Omental fat pad (tissue), 4 donors: ENCODE measurements around the gene PHAX. TPM values are rescaled to one million over a fixed set of nuclear protein-coding genes. Genes with fewer than 3 reads are reported as not detected.
"Not testable (repeated sequence)": the region's sequence is repeated elsewhere in the genome, so short reads cannot be mapped to it uniquely, and the experiment has no call there.

ENCODE experiments used
- ATAC-seq: fragments of 150-250 bp; one replicate; pipeline ENCODE4 v1.9.1; 2016; ENCODE audit warnings: mild to moderate bottlenecking, moderate library complexity; ENCODE audit not compliant: low FRiP score
- DNase-seq: peaks from one replicate; pipeline ENCODE4 v3.0.0-alpha.2; 2019; ENCODE audit warnings: low spot score
- total RNA-seq, 4 donors: library from RNA; depleted of rRNA; stranded (reverse); fragments of >200 nt; gene quantifications; one replicate each; pipeline ENCODE4 v1.1.0, GENCODE V29; 2016
- TF ChIP-seq, protein P1 (sequence below), 3 donors: fragments of 450-650 bp; IDR thresholded peaks; one replicate each; pipeline ENCODE4 v1.5.1; 2016 to 2017; ENCODE audit warnings: antibody characterized with exemption in 3 of 3, mild to moderate bottlenecking in 3 of 3, moderate library complexity in 2 of 3

PHAX gene
- total RNA-seq, 4 donors from 2014 or later, result 29.7 to 50.4 (median 34.3) TPM

DNA sequence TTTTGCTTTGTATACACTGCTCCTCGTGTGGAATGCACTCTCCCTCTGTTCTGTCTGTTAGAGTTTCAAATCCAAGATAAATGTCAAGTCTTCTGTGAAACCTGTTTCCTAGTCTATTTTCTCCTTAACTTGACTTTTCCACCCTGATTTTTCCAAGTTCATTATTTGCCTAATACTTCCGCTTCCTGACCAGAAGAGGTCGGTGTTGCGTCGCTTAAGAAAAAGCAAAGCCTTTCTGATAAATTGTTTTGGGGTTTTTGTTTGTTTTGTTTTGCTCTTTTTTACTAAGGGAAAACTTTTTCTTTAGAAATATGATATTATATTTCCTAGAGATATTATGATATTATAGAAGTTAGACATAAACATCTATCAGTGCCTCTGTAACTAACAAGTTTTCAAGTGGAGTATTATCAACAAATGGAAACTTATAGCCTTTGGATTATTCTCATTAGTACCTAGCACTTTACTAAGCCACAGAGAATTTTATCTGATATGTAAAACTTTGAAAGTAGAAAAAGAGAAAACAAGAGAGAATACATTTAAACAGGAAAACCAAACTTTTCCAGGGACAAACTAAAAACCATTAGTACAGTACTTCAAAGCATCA lies 55.8 kb downstream of the PHAX start:
- ATAC-seq, result no peak
- DNase-seq, result no peak
- TF ChIP-seq, protein P1, sequence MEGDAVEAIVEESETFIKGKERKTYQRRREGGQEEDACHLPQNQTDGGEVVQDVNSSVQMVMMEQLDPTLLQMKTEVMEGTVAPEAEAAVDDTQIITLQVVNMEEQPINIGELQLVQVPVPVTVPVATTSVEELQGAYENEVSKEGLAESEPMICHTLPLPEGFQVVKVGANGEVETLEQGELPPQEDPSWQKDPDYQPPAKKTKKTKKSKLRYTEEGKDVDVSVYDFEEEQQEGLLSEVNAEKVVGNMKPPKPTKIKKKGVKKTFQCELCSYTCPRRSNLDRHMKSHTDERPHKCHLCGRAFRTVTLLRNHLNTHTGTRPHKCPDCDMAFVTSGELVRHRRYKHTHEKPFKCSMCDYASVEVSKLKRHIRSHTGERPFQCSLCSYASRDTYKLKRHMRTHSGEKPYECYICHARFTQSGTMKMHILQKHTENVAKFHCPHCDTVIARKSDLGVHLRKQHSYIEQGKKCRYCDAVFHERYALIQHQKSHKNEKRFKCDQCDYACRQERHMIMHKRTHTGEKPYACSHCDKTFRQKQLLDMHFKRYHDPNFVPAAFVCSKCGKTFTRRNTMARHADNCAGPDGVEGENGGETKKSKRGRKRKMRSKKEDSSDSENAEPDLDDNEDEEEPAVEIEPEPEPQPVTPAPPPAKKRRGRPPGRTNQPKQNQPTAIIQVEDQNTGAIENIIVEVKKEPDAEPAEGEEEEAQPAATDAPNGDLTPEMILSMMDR (IDR thresholded peaks at IDR 0.05), result no peak

DNA sequence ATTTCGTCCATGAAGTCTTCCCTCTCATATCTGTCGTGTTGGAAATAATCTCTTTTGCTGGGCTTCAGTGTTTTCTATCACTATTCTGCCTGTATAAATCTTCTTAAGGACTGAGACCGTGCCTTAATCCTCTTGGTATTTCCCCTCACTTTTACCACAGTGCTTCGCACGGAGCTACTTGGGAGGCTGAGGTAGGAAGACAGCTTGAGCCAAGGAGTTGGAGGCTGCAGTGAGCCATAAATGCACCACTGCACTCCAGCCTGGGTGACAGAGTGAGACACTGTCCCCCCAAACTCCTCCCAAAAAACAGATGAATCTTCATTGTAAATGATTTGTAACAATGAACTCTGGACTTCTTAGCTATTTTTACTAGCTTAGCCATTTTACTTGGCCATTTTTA lies 57.8 kb downstream of the PHAX start:
- ATAC-seq, result no peak
- TF ChIP-seq, protein P1 (IDR thresholded peaks at IDR 0.05), result no peak

DNA sequence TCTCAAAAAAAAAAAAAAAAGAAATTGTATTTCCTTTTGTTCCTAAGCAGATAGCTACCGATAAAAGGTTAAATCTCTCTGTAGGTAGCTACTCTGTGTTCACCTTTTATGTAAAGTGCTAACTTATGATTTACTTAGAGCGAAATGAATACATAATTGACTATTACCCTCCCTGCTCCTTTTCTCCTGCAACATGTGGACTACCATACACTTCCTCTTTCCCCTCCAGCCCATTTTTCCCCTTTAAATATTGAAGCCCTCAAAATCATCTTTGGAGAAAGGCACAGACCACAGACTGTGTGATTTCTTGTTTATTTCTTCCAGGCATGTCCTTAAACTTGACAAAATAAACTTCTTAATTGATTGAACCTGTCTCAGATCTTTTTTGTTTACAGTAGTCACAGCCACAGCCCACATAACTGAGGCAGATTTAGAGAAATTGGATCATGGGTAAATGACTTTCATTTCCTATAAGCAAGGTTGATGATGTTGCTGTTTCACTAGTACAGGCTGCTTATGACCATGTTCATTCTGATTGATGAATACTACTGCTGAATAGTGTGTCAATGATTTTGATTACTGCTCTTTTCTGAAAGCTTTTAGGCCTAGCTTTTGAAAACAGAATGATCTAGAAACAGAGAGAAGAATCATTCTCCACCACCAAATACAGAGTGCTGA lies 59.2 kb downstream of the PHAX start:
- no peak for ATAC-seq
- DNase-seq, result no peak
- TF ChIP-seq, protein P1 (IDR thresholded peaks at IDR 0.05), result no peak

More for the DNA sequence above, 57.8 kb downstream of the PHAX start:
- DNase-seq, result no peak

DNA sequence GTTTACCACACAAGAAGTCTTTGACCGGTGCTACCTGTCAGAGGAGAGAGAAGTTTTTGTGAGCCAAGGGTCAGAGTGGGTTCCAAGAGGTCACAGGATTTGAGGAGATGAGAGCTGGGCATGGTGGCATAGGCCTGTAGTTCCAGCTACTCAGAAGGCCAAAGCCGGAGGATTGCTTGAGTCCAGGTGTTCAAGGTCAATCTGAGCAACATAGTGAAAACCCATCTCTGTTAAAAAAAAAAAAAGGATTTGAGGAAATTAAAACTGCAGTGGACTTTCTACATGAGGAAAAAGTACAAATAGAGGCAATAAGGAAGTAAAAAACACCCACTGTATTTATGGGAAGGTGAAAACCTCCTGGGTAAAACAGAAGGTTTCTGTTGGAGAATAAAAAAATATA lies 63.8 kb downstream of the PHAX start:
- TF ChIP-seq, protein P1 (IDR thresholded peaks at IDR 0.05), result no peak
- DNase-seq, result no peak
- ATAC-seq, result no peak

DNA sequence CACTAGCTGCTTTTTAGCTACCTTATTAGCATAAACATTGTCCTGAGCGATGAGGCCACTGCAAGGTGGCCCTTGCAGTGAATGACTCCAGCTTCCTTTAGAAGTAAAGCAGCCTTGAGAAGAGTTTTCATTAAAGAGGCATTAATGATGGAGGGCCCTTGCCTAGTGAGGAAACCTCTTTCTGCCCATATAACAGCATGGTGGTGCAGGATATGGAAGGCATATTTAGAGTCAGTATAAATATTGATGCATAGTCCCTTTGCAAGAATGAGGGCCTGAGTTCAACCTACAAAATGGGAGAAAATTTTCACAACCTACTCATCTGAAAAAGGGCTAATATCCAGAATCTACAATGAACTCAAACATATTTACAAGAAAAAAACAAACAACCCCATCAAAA lies 69.4 kb downstream of the PHAX start:
- DNase-seq, result not testable (repeated sequence)

DNA sequence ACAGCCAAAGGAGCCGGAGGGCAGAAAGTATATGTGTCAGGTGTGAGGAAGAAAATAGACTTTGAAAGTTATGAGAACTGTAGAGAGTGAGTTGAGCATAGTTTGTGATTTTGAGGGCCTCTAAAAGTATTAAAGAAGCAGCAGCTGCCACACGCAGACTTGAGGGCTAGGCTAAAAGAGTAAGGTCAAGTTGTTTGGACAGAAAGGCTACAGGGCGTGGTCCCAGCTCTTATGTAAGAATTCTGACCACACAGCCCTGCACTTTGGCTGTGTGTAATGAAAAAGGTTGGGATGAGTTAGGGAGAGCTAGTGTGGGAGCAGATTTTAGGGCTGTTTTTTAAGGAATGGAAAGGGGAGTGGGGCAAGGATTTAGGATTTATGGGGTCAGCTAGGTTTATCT lies 70.9 kb downstream of the PHAX start:
- ATAC-seq, DNase-seq: not testable (repeated sequence)

More for the DNA sequence above, 69.4 kb downstream of the PHAX start:
- ATAC-seq, result not testable (repeated sequence)

DNA sequence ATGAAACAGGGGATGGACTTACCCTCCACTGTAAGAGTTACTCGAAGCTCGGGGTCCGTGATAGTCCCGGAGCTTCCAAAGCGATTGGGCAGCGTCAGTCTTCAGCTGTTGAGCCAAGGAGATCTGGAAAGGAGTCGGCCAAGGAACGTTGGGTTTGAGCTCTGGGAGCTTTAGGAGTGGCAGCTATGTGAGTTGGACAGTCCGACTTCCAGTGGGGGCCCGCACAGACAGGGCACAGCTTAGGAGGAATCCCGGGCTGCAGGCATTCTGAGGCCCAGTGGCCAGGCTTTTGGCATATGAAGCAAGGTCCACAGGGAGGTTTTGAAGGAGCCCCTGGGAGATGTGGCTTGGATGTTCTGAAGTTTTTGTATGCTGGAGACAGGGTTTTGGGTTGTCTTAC lies 72.7 kb downstream of the PHAX start:
- ATAC-seq, result no peak
- DNase-seq, result no peak
- TF ChIP-seq, protein P1 (IDR thresholded peaks at IDR 0.05), result no peak

DNA sequence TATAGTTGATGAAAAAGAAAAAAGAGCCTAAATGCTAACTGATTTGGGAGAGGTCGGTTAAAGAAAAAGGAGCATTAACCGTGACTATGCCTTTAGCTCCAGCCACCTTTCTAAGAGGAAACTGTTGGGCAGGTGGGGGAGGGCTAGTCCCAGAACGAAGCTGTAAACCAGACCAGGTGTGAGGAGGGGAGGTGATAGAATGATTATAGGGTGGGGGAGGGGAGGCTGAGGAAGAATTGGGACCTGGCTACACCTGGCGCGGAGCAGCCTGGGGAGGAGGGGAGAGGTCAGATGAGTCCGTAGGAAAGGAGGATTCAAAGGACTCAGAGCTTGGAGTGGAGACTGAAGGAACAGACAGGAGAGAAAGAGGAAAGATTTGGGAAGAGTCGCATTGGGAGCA lies 73.4 kb downstream of the PHAX start:
- no peak for ATAC-seq
- DNase-seq, result no peak
- TF ChIP-seq, protein P1 (IDR thresholded peaks at IDR 0.05), result no peak
